NT2/D1 (cell line): Measurements from ENCODE around the gene FBXW7.
"Not testable (repeated sequence)": the region's sequence is repeated elsewhere in the genome, so short reads cannot be mapped to it uniquely, and the experiment has no call there.

Source experiments
- DNase-seq: peaks from one replicate; pipeline ENCODE4 v3.0.0-alpha.2; 2011; ENCODE audit warnings: low read depth, low spot score
- H3K27me3 ChIP-seq: 2 replicates; pipeline ENCODE4 v1.6.0; 2011; ENCODE audit warnings: mild to moderate bottlenecking; ENCODE audit not compliant: insufficient read length, insufficient read depth
- H3K36me3 ChIP-seq: 2 replicates; pipeline ENCODE4 v1.6.1; 2011; ENCODE audit warnings: mild to moderate bottlenecking, low read length, mixed read lengths; ENCODE audit not compliant: insufficient read depth, insufficient read length
- H3K4me1 ChIP-seq: 2 replicates; pipeline ENCODE4 v1.5.1; 2011; ENCODE audit not compliant: insufficient read depth, insufficient read length
- H3K4me3 ChIP-seq: 2 replicates; pipeline ENCODE4 v1.5.1; 2011; ENCODE audit warnings: low read depth; ENCODE audit not compliant: insufficient read length
- H3K9ac ChIP-seq: 2 replicates; pipeline ENCODE4 v1.6.0; 2011; ENCODE audit warnings: low read depth; ENCODE audit not compliant: insufficient read length
- H3K9me3 ChIP-seq: 2 replicates; pipeline ENCODE4 v1.5.1; 2011; ENCODE audit warnings: mild to moderate bottlenecking, low read length; ENCODE audit not compliant: insufficient read depth
- SUZ12 ChIP-seq: IDR thresholded peaks from 2 replicates; pipeline ENCODE4 v1.6.1; 2011; ENCODE audit not compliant: insufficient read length, insufficient read depth; ENCODE audit errors: extremely low read depth
- YY1 ChIP-seq: IDR thresholded peaks from 2 replicates; pipeline ENCODE4 v1.6.1; 2011; ENCODE audit not compliant: insufficient read length, insufficient read depth
- ZNF274 ChIP-seq: IDR thresholded peaks from 2 replicates; pipeline ENCODE4 v1.6.1; 2011; ENCODE audit warnings: mild to moderate bottlenecking, low read depth, low read length

FBXW7 gene

DNA sequence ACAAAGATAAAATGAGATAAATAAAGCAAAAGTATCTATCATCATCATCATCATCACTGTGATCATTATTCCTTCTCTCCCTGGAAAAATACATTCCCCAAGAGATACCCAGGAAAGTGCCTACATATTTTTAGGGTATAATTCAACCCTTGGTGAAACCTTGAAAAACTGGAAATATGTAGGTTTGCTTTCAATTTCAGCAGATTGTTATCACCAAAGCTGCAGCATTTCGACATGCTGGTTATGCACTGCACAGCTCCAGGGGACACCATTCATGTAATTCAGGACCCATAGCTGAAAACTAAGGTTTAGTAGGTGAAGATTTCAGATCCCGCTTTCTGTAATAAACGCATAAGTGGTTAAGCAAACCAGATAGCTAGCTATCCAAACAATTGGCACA, 28.4 kb upstream of the FBXW7 start:
- no peaks in the 10 kb centered on the region for H3K9me3 ChIP-seq
- no peak for TF ChIP-seq YY1
- TF ChIP-seq SUZ12, result no peak
- no peak for TF ChIP-seq ZNF274
- no peak overlapping the region for H3K9ac ChIP-seq
- no peak for DNase-seq
- no peaks in the 10 kb centered on the region for H3K27me3 ChIP-seq
- no peak overlapping the region for H3K4me3 ChIP-seq
- no peaks in the 10 kb centered on the region for H3K4me1 ChIP-seq
- H3K36me3 ChIP-seq, result no peaks in the 10 kb centered on the region

DNA sequence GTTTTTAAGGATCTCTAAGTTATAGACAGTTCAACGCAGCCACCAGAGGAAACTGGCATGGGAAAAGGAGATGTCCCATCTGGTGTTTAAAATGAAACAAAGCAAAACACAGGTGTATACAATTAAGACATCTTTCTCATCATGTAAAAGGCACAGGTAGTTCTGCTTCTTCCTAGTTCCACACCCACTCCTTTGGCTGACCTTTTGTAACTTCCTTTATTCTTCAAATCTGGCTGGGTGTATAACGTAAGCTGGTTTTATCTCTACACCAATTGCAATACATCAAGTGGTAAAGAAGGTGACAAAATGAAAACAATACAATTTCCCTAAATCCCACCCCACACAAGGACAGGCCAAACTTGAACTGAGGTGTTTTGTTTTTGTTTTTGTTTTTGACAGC, 27.3 kb upstream of the FBXW7 start:
- no peaks in the 10 kb centered on the region for H3K27me3 ChIP-seq
- H3K9ac ChIP-seq, result no peak overlapping the region
- TF ChIP-seq SUZ12, result no peak
- no peak for TF ChIP-seq YY1
- TF ChIP-seq ZNF274, result no peak
- no peaks in the 10 kb centered on the region for H3K36me3 ChIP-seq
- H3K4me3 ChIP-seq, result no peak overlapping the region
- H3K4me1 ChIP-seq, result no peaks in the 10 kb centered on the region
- H3K9me3 ChIP-seq, result no peaks in the 10 kb centered on the region
- no peak for DNase-seq

DNA sequence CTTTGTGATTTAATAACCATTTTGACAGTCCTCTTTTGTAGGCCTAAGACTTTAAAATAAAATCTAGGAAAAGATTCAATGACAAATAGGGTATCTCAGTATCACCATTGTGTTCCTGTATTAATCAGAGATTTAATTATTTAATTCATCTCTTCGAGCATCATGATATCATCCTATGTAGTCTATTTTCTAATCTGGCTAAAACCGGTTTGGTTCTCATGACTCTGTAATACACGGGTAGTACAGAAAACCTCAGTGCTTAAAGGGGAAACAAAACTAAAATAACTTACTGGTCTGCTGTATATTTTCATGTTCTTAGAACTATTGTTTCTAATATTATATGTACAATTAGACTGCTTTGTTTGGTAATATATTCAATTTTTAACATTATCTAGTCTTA, 23.7 kb upstream of the FBXW7 start:
- H3K9ac ChIP-seq, result no peak overlapping the region
- H3K36me3 ChIP-seq, result no peaks in the 10 kb centered on the region
- TF ChIP-seq ZNF274 (no peak), YY1 (no peak), SUZ12 (no peak)
- no peaks in the 10 kb centered on the region for H3K4me1 ChIP-seq
- no peak overlapping the region for H3K4me3 ChIP-seq
- no peak for DNase-seq
- H3K27me3 ChIP-seq, result no peaks in the 10 kb centered on the region
- H3K9me3 ChIP-seq, result no peaks in the 10 kb centered on the region

DNA sequence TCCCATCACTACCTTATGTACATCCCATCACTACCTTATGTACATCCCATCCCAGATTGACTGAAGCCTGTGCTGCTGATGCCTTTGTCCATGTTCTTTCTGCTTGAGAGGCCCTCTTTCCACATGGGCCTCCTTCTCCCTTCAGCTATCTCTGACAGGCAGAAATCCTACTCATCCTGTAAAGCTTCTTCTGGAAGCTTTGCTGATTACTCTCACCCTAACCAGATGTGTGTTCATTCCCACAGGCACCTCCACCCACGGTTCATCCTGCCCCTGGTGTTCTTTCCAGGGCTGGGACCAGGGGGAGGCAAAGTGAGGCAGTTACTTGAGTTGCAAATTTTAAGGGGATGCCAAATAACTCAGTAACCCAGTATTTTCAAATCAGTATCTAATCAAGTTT, 22.5 kb upstream of the FBXW7 start:
- Histone ChIP-seq H3K36me3 (no peaks in the 10 kb centered on the region), H3K4me1 (no peaks in the 10 kb centered on the region)

DNA sequence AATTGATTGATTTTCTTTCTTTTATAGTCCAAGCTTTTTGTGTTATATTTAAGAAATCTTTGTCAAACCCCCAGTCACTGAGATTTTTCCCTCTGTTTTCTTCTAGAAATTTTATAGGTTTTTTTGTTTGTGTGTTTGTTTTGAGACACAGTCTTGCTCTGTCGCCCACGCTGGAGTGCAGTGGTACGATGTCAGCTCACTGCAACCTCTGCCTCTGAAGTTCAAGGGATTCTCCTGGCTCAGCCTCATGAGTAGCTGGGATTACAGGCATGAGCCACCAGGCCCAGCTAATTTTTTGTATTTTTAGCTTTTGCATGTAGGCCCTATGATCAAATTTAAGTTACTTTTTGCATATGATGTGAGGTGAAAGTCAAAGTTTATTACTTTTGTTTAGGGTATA, 20.9 kb upstream of the FBXW7 start:
- Histone ChIP-seq H3K9ac (no peak overlapping the region), H3K27me3 (no peaks in the 10 kb centered on the region), H3K9me3 (no peaks in the 10 kb centered on the region), H3K36me3 (no peaks in the 10 kb centered on the region), H3K4me3 (no peak overlapping the region), H3K4me1 (no peaks in the 10 kb centered on the region)
- TF ChIP-seq SUZ12 (no peak), ZNF274 (no peak), YY1 (no peak)
- no peak for DNase-seq

More for the DNA sequence above, 22.5 kb upstream of the FBXW7 start:
- Histone ChIP-seq H3K9ac (no peak overlapping the region), H3K4me3 (no peak overlapping the region), H3K9me3 (no peaks in the 10 kb centered on the region), H3K27me3 (no peaks in the 10 kb centered on the region)
- no peak for DNase-seq
- TF ChIP-seq YY1 (no peak), ZNF274 (no peak), SUZ12 (no peak)

DNA sequence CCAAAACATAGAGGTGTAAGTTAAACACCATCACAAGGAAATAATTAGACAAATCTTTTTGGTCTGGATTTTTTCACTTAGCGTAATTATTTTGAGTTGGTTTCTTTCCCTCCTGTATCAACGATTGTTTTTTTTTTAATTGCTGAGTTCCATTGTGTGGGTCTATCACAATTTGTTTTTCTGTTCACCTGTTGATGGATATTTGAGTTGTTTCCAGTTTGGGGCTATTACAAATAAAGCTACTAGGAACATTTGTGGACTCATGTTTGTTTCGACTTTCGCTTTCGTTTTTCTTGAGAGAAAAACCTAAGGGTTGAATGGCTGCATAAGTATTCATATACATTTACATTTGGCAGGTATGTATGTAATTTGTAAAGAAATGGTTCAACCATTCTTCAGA, 20.4 kb upstream of the FBXW7 start:
- no peak overlapping the region for H3K4me3 ChIP-seq
- H3K4me1 ChIP-seq, result no peaks in the 10 kb centered on the region
- DNase-seq, result no peak
- H3K9ac ChIP-seq, result no peak overlapping the region
- H3K27me3 ChIP-seq, result no peaks in the 10 kb centered on the region
- TF ChIP-seq SUZ12 (no peak), ZNF274 (no peak), YY1 (no peak)
- H3K36me3 ChIP-seq, result no peaks in the 10 kb centered on the region
- no peaks in the 10 kb centered on the region for H3K9me3 ChIP-seq

DNA sequence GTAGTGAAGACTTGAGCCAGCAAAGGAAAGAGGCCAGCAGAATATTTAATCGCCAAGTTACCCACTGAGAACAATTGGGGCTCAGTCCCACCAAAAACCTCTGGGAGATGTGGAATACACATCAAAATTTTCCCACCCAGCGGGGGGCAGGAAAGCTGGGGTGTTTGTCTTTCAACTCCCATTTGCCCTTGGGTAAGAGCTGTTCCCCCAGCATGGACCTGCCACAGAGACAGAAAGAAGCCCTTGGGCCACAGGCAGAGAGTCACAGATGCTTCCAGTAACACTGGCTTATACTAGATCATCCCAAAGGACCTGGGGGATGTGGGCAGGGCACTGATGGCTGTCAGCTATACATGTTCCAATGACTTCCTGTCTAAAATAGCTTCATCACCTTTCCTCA, 18.9 kb upstream of the FBXW7 start:
- no peaks in the 10 kb centered on the region for H3K9me3 ChIP-seq
- no peaks in the 10 kb centered on the region for H3K4me1 ChIP-seq
- no peaks in the 10 kb centered on the region for H3K27me3 ChIP-seq
- H3K36me3 ChIP-seq, result no peaks in the 10 kb centered on the region
- no peak for DNase-seq
- H3K9ac ChIP-seq, result no peak overlapping the region
- TF ChIP-seq ZNF274 (no peak), SUZ12 (no peak), YY1 (no peak)
- no peak overlapping the region for H3K4me3 ChIP-seq

DNA sequence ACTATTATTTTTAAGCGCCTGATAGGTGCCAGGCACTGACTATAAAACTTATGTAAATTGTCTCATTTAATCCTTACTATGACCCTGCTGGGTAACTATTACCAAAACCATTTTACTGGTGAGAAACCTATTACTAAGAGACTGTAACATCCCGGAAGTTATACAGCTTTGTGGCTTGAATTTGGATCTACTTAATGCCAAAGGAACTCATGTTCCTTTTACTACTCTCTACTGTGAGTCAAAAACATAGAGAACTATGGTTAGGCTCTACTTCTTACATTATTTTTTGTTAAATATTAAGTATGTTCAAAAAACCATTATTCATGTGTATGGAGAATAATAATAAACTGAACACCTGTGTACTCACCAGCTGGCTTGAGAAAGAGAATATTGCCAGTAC, 14.8 kb upstream of the FBXW7 start:
- not testable (repeated sequence) for H3K36me3 ChIP-seq, H3K9me3 ChIP-seq, H3K4me3 ChIP-seq, H3K27me3 ChIP-seq, H3K9ac ChIP-seq, H3K4me1 ChIP-seq, DNase-seq
